ENCODE data around the gene RALGPS1.

DNA sequence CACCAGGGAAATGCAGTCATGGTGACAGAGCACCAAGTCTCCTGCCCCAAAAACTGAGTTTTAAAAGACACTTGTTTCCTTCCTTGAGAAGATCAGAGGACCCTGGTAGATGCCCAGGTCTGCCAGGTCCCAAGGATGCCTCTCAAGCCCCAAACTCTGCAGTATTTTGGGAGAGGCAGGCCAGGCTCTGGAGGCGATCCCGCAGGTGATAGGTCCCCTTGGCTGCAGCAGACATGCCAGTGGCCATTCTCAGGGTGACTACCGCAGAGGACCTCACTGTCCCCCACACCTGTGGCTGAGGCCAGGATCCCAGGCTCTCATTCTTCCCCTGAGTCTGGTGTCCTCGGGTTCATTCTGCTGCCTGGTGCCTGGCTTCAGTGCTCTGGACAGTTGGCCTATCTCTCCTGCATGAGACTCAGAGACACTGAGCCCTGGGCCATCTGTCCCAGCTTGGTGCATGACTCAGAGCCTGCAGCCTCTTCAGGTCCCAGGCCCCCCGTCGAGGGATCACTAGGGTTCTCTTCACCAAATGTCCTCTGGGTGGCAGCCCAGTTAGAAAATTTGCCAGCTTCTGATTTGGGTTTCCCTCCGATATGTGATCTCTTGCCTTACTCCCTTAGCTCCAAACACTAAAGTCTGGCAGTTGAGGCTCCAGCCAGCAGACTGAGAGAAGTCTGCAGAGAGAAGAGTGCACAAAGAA, 290.3 kb downstream of the RALGPS1 start:
- peak; percentile 25 for TF ChIP-seq CTCF (IDR thresholded peaks at IDR 0.05; ENCODE audit: insufficient read depth, low read length)
- TF ChIP-seq GABPA (IDR thresholded peaks at IDR 0.05; ENCODE audit: low read depth): no peak
- TF ChIP-seq REST (IDR thresholded peaks at IDR 0.05; ENCODE audit: insufficient replicate concordance, low read depth): no peak
- no peak for TF ChIP-seq POLR2AphosphoS5 (IDR thresholded peaks at IDR 0.05; ENCODE audit: low read depth)
- TF ChIP-seq SPI1 (IDR thresholded peaks at IDR 0.05; ENCODE audit: borderline replicate concordance, low read depth): no peak
